Skeletal muscle tissue (tissue), 4 donors: Measurements from ENCODE around the gene MMP17. TPM values are rescaled to one million over a fixed set of nuclear protein-coding genes. Genes with fewer than 3 reads are reported as not detected.

Experiments used
- H3K27ac ChIP-seq: one replicate; pipeline ENCODE4 v1.7.0; 2013; ENCODE audit warnings: mild to moderate bottlenecking, low read depth, low read length, inconsistent platforms
- H3K27me3 ChIP-seq, 3 donors: one replicate each; pipeline ENCODE4 v1.7.0; 2013; ENCODE audit warnings: low read length in 3 of 3; ENCODE audit not compliant: control insufficient read depth in 3 of 3, insufficient read depth in 3 of 3
- H3K36me3 ChIP-seq, 3 donors: one replicate each; pipeline ENCODE4 v1.7.0; 2013; ENCODE audit warnings: low read length in 3 of 3; ENCODE audit not compliant: control insufficient read depth in 3 of 3, insufficient read depth in 3 of 3
- H3K4me1 ChIP-seq, 3 donors: one replicate each; pipeline ENCODE4 v1.7.0; 2013; ENCODE audit warnings: low read length in 3 of 3, mild to moderate bottlenecking in 3 of 3; ENCODE audit not compliant: control insufficient read depth in 3 of 3, insufficient read depth in 3 of 3
- H3K4me3 ChIP-seq, 3 donors: one replicate each; pipeline ENCODE4 v1.7.0; 2013; ENCODE audit warnings: low read length in 3 of 3
- H3K9ac ChIP-seq, 3 donors: one replicate each; pipeline ENCODE4 v1.7.0; 2013; ENCODE audit warnings: low read length in 3 of 3, mild to moderate bottlenecking in 3 of 3, moderate library complexity in 2 of 3, low read depth in 1 of 3
- H3K9me3 ChIP-seq, 3 donors: one replicate each; pipeline ENCODE4 v1.7.0; 2013; ENCODE audit warnings: low read length in 3 of 3; ENCODE audit not compliant: control insufficient read depth in 3 of 3
- total RNA-seq: library from RNA; depleted of rRNA; stranded (reverse); fragments of >200 nt; gene quantifications from one replicate; pipeline ENCODE4 v1.2.3, GENCODE V29; 2014
- donor health status: Osteomylitis.

The MMP17 gene
- total RNA-seq, 1 donor from 2014 or later, result 6.3 TPM

- H3K27ac ChIP-seq, result no peak overlapping the region
- H3K27me3 ChIP-seq, result peaks cover 23 to 36% (median 28%) of the 10 kb centered on the region in 3 donors
- no peaks in the 10 kb centered on the region for H3K36me3 ChIP-seq
- H3K4me1 ChIP-seq, result no peaks in the 10 kb centered on the region
- no peak overlapping the region for H3K9ac ChIP-seq
- no peaks in the 10 kb centered on the region for H3K9me3 ChIP-seq
- no peak overlapping the region for H3K4me3 ChIP-seq
Observed at GRCh38 chr12:131855521-131856142, 27.4 kb downstream of the MMP17 start.

GRCh38 chr12:131856366-131857097, 28.3 kb downstream of the MMP17 start:
- Histone ChIP-seq H3K4me3 (no peak overlapping the region), H3K27me3 (peaks cover 23 to 36% (median 27%) of the 10 kb centered on the region in 3 donors), H3K36me3 (no peaks in the 10 kb centered on the region), H3K9ac (no peak overlapping the region), H3K27ac (no peak overlapping the region), H3K9me3 (no peaks in the 10 kb centered on the region), H3K4me1 (no peaks in the 10 kb centered on the region)

GRCh38 chr12:131857908-131858850, 30.0 kb downstream of the MMP17 start:
- Histone ChIP-seq H3K27ac (no peak overlapping the region), H3K4me1 (no peaks in the 10 kb centered on the region), H3K36me3 (no peaks in the 10 kb centered on the region), H3K4me3 (no peak overlapping the region), H3K9ac (no peak overlapping the region), H3K27me3 (peaks cover 23 to 30% (median 27%) of the 10 kb centered on the region in 3 donors), H3K9me3 (no peaks in the 10 kb centered on the region)

GRCh38 chr12:131860472-131861260, 32.5 kb downstream of the MMP17 start:
- no peak overlapping the region for H3K9ac ChIP-seq
- no peaks in the 10 kb centered on the region for H3K9me3 ChIP-seq
- peak overlapping the region in 2 of 3 donors; percentile 13 to 38 for H3K4me3 ChIP-seq
- no peaks in the 10 kb centered on the region for H3K36me3 ChIP-seq
- H3K4me1 ChIP-seq, result no peaks in the 10 kb centered on the region
- peaks cover 7 to 20% (median 13%) of the 10 kb centered on the region in 3 donors for H3K27me3 ChIP-seq
- H3K27ac ChIP-seq, result no peak overlapping the region

GRCh38 chr12:131861261-131862083, 33.3 kb downstream of the MMP17 start:
- Histone ChIP-seq H3K36me3 (no peaks in the 10 kb centered on the region), H3K9me3 (no peaks in the 10 kb centered on the region), H3K4me1 (no peaks in the 10 kb centered on the region), H3K27me3 (peaks cover 3 to 14% (median 6%) of the 10 kb centered on the region in 3 donors), H3K27ac (no peak overlapping the region), H3K4me3 (no peak overlapping the region), H3K9ac (no peak overlapping the region)

- Histone ChIP-seq H3K9me3 (no peaks in the 10 kb centered on the region), H3K27me3 (peaks cover 0 to 11% (median 2%) of the 10 kb centered on the region in 3 donors), H3K4me3 (no peak overlapping the region), H3K9ac (no peak overlapping the region), H3K36me3 (no peaks in the 10 kb centered on the region), H3K4me1 (no peaks in the 10 kb centered on the region), H3K27ac (no peak overlapping the region)
Observed at GRCh38 chr12:131862084-131862441, 33.9 kb downstream of the MMP17 start.

- Histone ChIP-seq H3K27ac (no peak overlapping the region), H3K4me3 (no peak overlapping the region), H3K9me3 (no peaks in the 10 kb centered on the region), H3K36me3 (no peaks in the 10 kb centered on the region), H3K4me1 (no peaks in the 10 kb centered on the region), H3K9ac (no peak overlapping the region), H3K27me3 (peaks cover 0 to 11% (median 2%) of the 10 kb centered on the region in 3 donors)
Observed at GRCh38 chr12:131862600-131862993, 34.4 kb downstream of the MMP17 start.

GRCh38 chr12:131862994-131863710, 35.0 kb downstream of the MMP17 start:
- Histone ChIP-seq H3K27me3 (peaks cover 0 to 11% (median 2%) of the 10 kb centered on the region in 3 donors), H3K9me3 (no peaks in the 10 kb centered on the region), H3K27ac (no peak overlapping the region), H3K9ac (no peak overlapping the region), H3K4me1 (no peaks in the 10 kb centered on the region), H3K36me3 (no peaks in the 10 kb centered on the region), H3K4me3 (no peak overlapping the region)
